Mesendoderm (in vitro differentiated cells): ENCODE measurements around the gene EHMT2.

Experiments
- DNase-seq: peaks from one replicate; pipeline ENCODE4 v3.0.0; 2013
- H2AK5ac ChIP-seq: 2 replicates; pipeline ENCODE4 v1.6.1; 2013; ENCODE audit warnings: low read length, inconsistent platforms
- H2BK120ac ChIP-seq: 2 replicates; pipeline ENCODE4 v1.6.1; 2013; ENCODE audit warnings: low read depth, mild to moderate bottlenecking, low read length, moderate library complexity, mixed read lengths
- H2BK15ac ChIP-seq: replicated peaks from 2 replicates; pipeline ENCODE4 v1.6.1; 2013; ENCODE audit warnings: low read depth, mild to moderate bottlenecking, moderate library complexity
- H2BK5ac ChIP-seq: 2 replicates; pipeline ENCODE4 v1.6.1; 2013; ENCODE audit warnings: low read length, inconsistent platforms
- H3K18ac ChIP-seq: 2 replicates; pipeline ENCODE4 v1.6.1; 2013; ENCODE audit warnings: mild to moderate bottlenecking, low read length, mixed read lengths
- H3K23ac ChIP-seq: one replicate; pipeline ENCODE4 v1.6.1; 2013; ENCODE audit warnings: low read length
- H3K27ac ChIP-seq: 2 replicates; pipeline ENCODE4 v1.5.1; 2013; ENCODE audit warnings: low read depth, mild to moderate bottlenecking, inconsistent platforms, low read length, moderate library complexity
- H3K27me3 ChIP-seq: 2 replicates; pipeline ENCODE4 v1.6.1; 2013; ENCODE audit warnings: low read length, control low read depth, mild to moderate bottlenecking, inconsistent platforms; ENCODE audit not compliant: insufficient read depth, poor library complexity
- H3K36me3 ChIP-seq: 2 replicates; pipeline ENCODE4 v1.6.1; 2013; ENCODE audit warnings: low read length, inconsistent platforms; ENCODE audit not compliant: control insufficient read depth, insufficient read depth
- H3K4ac ChIP-seq: one replicate; pipeline ENCODE4 v1.6.1; 2013; ENCODE audit warnings: low read depth, mild to moderate bottlenecking, low read length, moderate library complexity
- H3K4me1 ChIP-seq: 2 replicates; pipeline ENCODE4 v1.6.1; 2013; ENCODE audit warnings: low read depth, low read length, inconsistent platforms; ENCODE audit not compliant: control insufficient read depth
- H3K4me2 ChIP-seq: 2 replicates; pipeline ENCODE4 v1.6.1; 2013; ENCODE audit warnings: low read length
- H3K4me3 ChIP-seq: 2 replicates; pipeline ENCODE4 v1.5.1; 2013; ENCODE audit warnings: mild to moderate bottlenecking, low read length
- H3K56ac ChIP-seq: one replicate; pipeline ENCODE4 v1.6.1; 2013; ENCODE audit warnings: low read length
- H3K79me1 ChIP-seq: 2 replicates; pipeline ENCODE4 v1.6.1; 2013; ENCODE audit warnings: low read length, inconsistent platforms
- H3K79me2 ChIP-seq: 2 replicates; pipeline ENCODE4 v1.6.1; 2013; ENCODE audit warnings: mild to moderate bottlenecking, low read length; ENCODE audit not compliant: control insufficient read depth, insufficient read depth
- H3K9ac ChIP-seq: 2 replicates; pipeline ENCODE4 v1.6.1; 2013; ENCODE audit warnings: low read length, inconsistent platforms
- H4K5ac ChIP-seq: one replicate; pipeline ENCODE4 v1.6.1; 2013; ENCODE audit warnings: low read length
- H4K8ac ChIP-seq: one replicate; pipeline ENCODE4 v1.6.1; 2013; ENCODE audit warnings: low read depth, mild to moderate bottlenecking, control low read depth, low read length, moderate library complexity
- WGBS: extraction: QIAGEN DNeasy Blood & Tissue Kit; methylation state at CpG from one replicate; pipeline ENCODE4 v1.1.7; 2013; ENCODE audit warnings: low lambda C conversion rate, missing lambda C conversion rate; ENCODE audit not compliant: insufficient coverage; ENCODE audit errors: extremely low coverage; 5-methylcytosine and 5-hydroxymethylcytosine counted together

EHMT2 gene

DNA sequence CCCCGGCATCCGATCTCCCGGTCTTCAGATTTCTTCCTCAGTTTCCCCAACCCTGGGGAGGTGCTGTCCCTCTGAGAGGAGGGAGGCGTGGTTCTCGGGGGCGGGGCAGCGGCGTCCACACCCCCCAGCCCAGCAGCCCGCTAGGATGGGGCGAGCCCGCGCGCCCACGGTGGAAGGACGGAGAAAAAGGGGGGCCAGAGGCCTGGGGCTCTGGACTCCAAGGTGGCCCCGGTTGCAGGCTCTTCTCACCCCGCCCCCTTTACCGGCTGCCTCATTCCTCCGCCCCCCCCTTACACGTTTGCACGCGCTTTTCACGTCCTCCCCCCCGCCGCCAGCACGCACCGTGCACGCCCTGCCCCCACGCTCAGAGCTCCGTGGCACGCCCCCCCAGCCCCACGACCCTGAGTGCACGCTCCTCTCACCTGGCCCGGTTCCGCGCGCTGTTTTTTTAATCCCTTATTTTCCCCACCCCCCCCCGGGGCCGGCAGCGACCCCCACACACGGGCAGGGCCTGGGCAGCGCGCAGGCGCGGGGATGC, 4.0 kb upstream of the EHMT2 start:
- no peaks in the 10 kb centered on the region for H3K27me3 ChIP-seq
- no peak for DNase-seq
- H3K9ac ChIP-seq: peak overlapping the region; percentile 53
- H3K79me1 ChIP-seq: peaks cover 4% of the 10 kb centered on the region
- H3K4me3 ChIP-seq: peak overlapping the region; percentile 36
- H2AK5ac ChIP-seq: no peak overlapping the region
- peak overlapping the region; percentile 98 for H4K8ac ChIP-seq
- H3K27ac ChIP-seq: peak overlapping the region; percentile 34
- peak overlapping the region; percentile 90 for H3K56ac ChIP-seq
- H3K23ac ChIP-seq: no peak overlapping the region
- no peak overlapping the region for H4K5ac ChIP-seq
- H2BK5ac ChIP-seq: no peak overlapping the region
- H3K4me2 ChIP-seq: peak overlapping the region; percentile 27
- H2BK120ac ChIP-seq: peak overlapping the region; percentile 70
- H3K4ac ChIP-seq: peak overlapping the region; percentile 77
- no peak overlapping the region for H2BK15ac ChIP-seq
- WGBS: no CpG with 5 or more reads among the region's 45 CpGs
- H3K36me3 ChIP-seq: no peaks in the 10 kb centered on the region
- H3K4me1 ChIP-seq: no peaks in the 10 kb centered on the region
- peaks cover 4% of the 10 kb centered on the region for H3K79me2 ChIP-seq
- H3K18ac ChIP-seq: peak overlapping the region; percentile 99

DNA sequence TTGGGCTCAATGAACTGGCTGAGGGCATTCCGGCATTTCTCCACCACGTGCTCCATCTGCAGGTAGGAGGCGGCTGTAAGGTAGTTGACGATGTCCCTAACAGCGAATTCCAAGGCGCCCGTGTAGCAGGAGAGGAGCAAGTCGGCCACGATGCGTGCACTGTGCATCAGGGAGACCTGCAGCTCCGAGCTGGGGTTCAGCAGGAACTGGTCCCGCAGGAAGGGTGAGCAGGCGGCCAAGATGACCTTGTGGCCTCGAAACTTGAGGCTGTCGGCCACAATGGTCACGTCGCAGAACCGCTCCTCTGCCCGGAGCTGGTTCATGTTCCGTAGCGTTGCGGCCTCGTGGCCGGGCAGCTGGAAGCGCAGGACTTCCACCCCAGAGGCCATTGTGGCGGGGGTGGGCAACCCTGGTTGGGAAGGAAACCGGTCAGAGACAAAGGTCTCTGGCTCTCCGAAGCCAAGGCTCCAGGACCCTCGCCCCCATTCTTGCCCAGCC, 3.5 kb upstream of the EHMT2 start:
- H2AK5ac ChIP-seq: no peak overlapping the region
- no peak overlapping the region for H3K23ac ChIP-seq
- no peak overlapping the region for H2BK5ac ChIP-seq
- H3K9ac ChIP-seq: peak overlapping the region; percentile 53
- no peak overlapping the region for H3K4me3 ChIP-seq
- peak overlapping the region; percentile 90 for H3K56ac ChIP-seq
- peak overlapping the region; percentile 27 for H3K4me2 ChIP-seq
- H3K4ac ChIP-seq: no peak overlapping the region
- no peak overlapping the region for H3K27ac ChIP-seq
- no peaks in the 10 kb centered on the region for H3K27me3 ChIP-seq
- no peak overlapping the region for H3K18ac ChIP-seq
- H3K79me1 ChIP-seq: peaks cover 4% of the 10 kb centered on the region
- H3K36me3 ChIP-seq: no peaks in the 10 kb centered on the region
- peaks cover 4% of the 10 kb centered on the region for H3K79me2 ChIP-seq
- no peak overlapping the region for H2BK120ac ChIP-seq
- no peaks in the 10 kb centered on the region for H3K4me1 ChIP-seq
- H4K8ac ChIP-seq: no peak overlapping the region
- WGBS: no CpG with 5 or more reads among the region's 29 CpGs
- peak; percentile 66 for DNase-seq
- no peak overlapping the region for H4K5ac ChIP-seq
- H2BK15ac ChIP-seq: no peak overlapping the region

DNA sequence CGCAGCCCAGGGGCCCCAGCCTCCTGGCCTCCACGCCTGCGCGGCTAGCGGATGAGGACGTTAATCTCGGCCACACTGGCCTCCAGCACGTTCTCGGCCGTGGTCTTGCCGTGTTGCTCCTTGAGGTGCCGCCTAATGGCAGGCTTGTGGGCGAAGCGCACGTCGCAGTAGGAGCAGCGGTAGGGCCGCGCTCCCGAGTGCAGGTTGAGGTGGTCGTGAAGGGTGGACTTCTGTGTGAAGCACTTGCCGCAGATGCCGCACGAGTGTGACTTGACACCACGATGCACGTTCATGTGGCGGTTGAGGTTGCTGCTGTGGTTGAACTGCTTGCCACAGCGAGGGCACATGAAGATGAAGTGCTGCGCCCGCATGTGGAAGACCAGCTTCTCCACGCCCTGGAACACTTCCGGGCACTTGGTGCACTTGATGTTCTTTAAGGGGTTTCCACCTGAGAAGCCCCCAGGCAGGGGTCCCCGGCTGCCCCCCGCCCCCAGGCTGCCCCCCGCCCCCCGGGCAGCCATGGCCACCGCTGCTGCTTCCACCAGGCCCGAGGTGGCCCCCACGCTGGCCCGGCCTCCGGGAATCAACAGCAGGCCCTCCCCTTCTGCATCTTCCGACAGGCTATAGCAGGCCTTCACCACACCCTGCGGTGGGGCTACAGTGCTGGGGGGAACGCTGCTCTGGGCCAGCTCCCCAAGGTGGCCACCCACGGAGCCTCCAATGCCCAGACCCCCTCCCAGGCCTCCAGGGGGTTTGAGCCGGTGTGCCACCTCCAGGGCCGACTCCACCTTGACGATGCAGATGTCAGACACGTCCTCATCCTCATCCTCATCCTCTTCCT, 2.6 kb upstream of the EHMT2 start:
- Histone ChIP-seq H3K27me3 (no peaks in the 10 kb centered on the region), H3K18ac (no peak overlapping the region), H2BK15ac (no peak overlapping the region), H4K8ac (no peak overlapping the region), H3K56ac (no peak overlapping the region), H3K27ac (no peak overlapping the region), H3K4ac (no peak overlapping the region), H3K36me3 (no peaks in the 10 kb centered on the region), H2AK5ac (no peak overlapping the region), H2BK5ac (no peak overlapping the region), H3K79me2 (peaks cover 4% of the 10 kb centered on the region), H3K9ac (no peak overlapping the region), H4K5ac (no peak overlapping the region), H3K23ac (no peak overlapping the region), H3K4me2 (no peak overlapping the region), H2BK120ac (no peak overlapping the region), H3K4me3 (no peak overlapping the region), H3K4me1 (no peaks in the 10 kb centered on the region), H3K79me1 (peaks cover 4% of the 10 kb centered on the region)
- no CpG with 5 or more reads among the region's 49 CpGs for WGBS
- no peak for DNase-seq

DNA sequence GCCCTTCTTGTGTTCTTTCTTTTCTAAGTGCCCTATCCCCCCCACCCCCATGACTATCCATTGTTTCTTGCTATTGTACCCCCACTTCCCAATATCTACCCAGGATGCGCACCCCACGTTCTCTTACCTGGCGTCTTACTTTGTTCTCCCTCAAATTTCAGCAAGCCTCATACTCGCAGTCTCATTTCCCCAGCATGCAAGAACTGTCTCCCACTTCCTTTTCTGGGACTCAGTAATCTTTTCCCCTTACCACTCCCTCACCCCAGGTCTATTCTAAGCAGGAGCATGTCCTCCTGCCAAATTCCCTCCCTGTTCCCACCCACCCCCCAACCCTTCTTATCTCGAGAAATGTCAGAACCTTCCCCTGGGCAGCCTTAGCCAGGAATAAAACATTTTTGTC, 1.7 kb upstream of the EHMT2 start:
- H2BK5ac ChIP-seq: no peak overlapping the region
- no peak overlapping the region for H3K9ac ChIP-seq
- no peak overlapping the region for H4K5ac ChIP-seq
- no peak overlapping the region for H4K8ac ChIP-seq
- H3K56ac ChIP-seq: no peak overlapping the region
- no peaks in the 10 kb centered on the region for H3K4me1 ChIP-seq
- no peak overlapping the region for H3K18ac ChIP-seq
- WGBS: no CpG with 5 or more reads among the region's 5 CpGs
- H3K36me3 ChIP-seq: no peaks in the 10 kb centered on the region
- peaks cover 4% of the 10 kb centered on the region for H3K79me1 ChIP-seq
- no peak overlapping the region for H3K4me2 ChIP-seq
- no peak overlapping the region for H3K27ac ChIP-seq
- no peak overlapping the region for H2BK120ac ChIP-seq
- no peak overlapping the region for H2BK15ac ChIP-seq
- peaks cover 4% of the 10 kb centered on the region for H3K79me2 ChIP-seq
- H3K4ac ChIP-seq: no peak overlapping the region
- no peak overlapping the region for H3K4me3 ChIP-seq
- H2AK5ac ChIP-seq: no peak overlapping the region
- DNase-seq: no peak
- no peak overlapping the region for H3K23ac ChIP-seq
- H3K27me3 ChIP-seq: no peaks in the 10 kb centered on the region

DNA sequence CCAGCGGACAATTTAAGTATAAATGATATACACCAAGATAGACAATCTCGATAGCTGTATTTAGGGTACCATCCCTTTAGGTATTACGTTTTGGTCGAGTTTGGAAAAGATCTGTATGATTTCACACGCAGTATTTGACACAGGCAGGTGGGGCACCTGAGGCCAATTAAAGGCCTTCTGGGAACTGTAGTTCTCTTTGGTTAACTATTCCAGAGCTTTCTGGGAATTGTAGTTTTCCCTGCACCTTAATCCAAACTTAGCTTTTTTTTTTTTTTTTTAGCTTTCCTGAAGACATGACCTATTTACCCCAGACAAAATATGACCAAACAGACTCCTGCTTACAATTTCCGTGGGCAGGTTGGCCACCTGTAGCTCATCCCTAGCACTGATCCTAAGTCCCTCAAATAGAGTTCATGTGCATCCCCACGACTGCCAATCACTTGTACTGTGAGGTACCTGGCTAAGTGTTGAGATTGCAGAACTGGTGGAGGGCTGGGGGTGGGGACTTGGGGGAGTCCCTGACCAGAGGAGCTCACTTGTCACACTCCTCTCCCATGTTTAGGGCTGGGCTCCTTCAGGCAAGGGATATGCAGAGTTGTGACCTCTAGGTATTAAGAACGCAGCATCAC, 999 bp upstream of the EHMT2 start:
- Histone ChIP-seq H3K4me3 (peak overlapping the region; percentile 85), H4K8ac (no peak overlapping the region), H2BK5ac (no peak overlapping the region), H3K36me3 (no peaks in the 10 kb centered on the region), H3K79me1 (peaks cover 4% of the 10 kb centered on the region), H3K79me2 (peaks cover 4% of the 10 kb centered on the region), H3K23ac (no peak overlapping the region), H3K9ac (peak overlapping the region; percentile 83), H2BK120ac (no peak overlapping the region), H2BK15ac (no peak overlapping the region), H3K4ac (no peak overlapping the region), H3K56ac (peak overlapping the region; percentile 91), H3K27me3 (no peaks in the 10 kb centered on the region), H3K4me1 (no peaks in the 10 kb centered on the region), H3K4me2 (peak overlapping the region; percentile 100), H2AK5ac (no peak overlapping the region), H4K5ac (no peak overlapping the region), H3K27ac (no peak overlapping the region), H3K18ac (no peak overlapping the region)
- WGBS: no CpG with 5 or more reads among the region's 8 CpGs
- DNase-seq: peak; percentile 76
